IMR-90 (cell line): Measurements from ENCODE around the gene ITGAE. TPM values are rescaled to one million over a fixed set of nuclear protein-coding genes. Genes with fewer than 3 reads are reported as not detected.

Source experiments
- ATAC-seq: fragments of 200-7000 bp; cut with Tn5 transposase; 2 replicates; pipeline ENCODE4 v1.9.1; 2020; ENCODE audit warnings: low read depth, mild to moderate bottlenecking, moderate library complexity
- BruUV-seq: library from RNA; stranded (reverse); fragments of 400-500 nt; replicated peaks from 2 replicates; lab custom pipeline; 2021; lab: Mats Ljungman, UMichigan
- CTCF ChIA-PET: fragments of 300-600 bp; formaldehyde crosslinking; extraction: SDS; loops from one replicate; lab custom pipeline; 2021; ENCODE audit warnings: antibody characterized with exemption; lab: Yijun Ruan, JAX
- POLR2A ChIA-PET: fragments of 300-600 bp; sonication (Branson Sonifier 250); formaldehyde crosslinking; loops from one replicate; lab custom pipeline; 2022; ENCODE audit warnings: antibody characterized with exemption; ENCODE audit not compliant: unreplicated experiment; lab: Charles Lee
- DNase-seq: peaks from one replicate; pipeline ENCODE4 v3.0.0; 2013
- H2AFZ ChIP-seq: replicated peaks from 2 replicates; pipeline ENCODE3; 2013; ENCODE audit warnings: low read length, mild to moderate bottlenecking; ENCODE audit not compliant: poor library complexity
- H2AK5ac ChIP-seq: 2 replicates; pipeline ENCODE4 v1.6.1; 2013; ENCODE audit warnings: low read depth, low read length, inconsistent platforms
- H2AK9ac ChIP-seq: replicated peaks from 2 replicates; pipeline ENCODE3; 2013; ENCODE audit warnings: mild to moderate bottlenecking, low read depth, low read length, moderate library complexity; ENCODE audit not compliant: poor library complexity
- H2BK120ac ChIP-seq: 2 replicates; pipeline ENCODE4 v1.6.1; 2013; ENCODE audit warnings: low read depth, low read length, inconsistent platforms
- H2BK15ac ChIP-seq: 3 replicates; pipeline ENCODE4 v1.6.1; 2013; ENCODE audit warnings: low read depth, low read length, inconsistent platforms
- H2BK20ac ChIP-seq: 2 replicates; pipeline ENCODE4 v1.6.1; 2013; ENCODE audit warnings: low read depth, mild to moderate bottlenecking, inconsistent platforms, low read length, moderate library complexity
- H2BK5ac ChIP-seq: 2 replicates; pipeline ENCODE4 v1.6.1; 2013; ENCODE audit warnings: mild to moderate bottlenecking, low read depth, low read length, inconsistent platforms; ENCODE audit not compliant: poor library complexity, severe bottlenecking
- H3K14ac ChIP-seq: replicated peaks from 2 replicates; pipeline ENCODE4 v1.6.1; 2013; ENCODE audit warnings: low read depth, low read length, inconsistent platforms
- H3K18ac ChIP-seq: 2 replicates; pipeline ENCODE4 v1.6.1; 2013; ENCODE audit warnings: low read depth, low read length, control low read depth
- H3K23ac ChIP-seq: 2 replicates; pipeline ENCODE4 v1.6.1; 2013; ENCODE audit warnings: low read depth, low read length, inconsistent platforms
- H3K27ac ChIP-seq: 2 replicates; pipeline ENCODE4 v1.5.1; 2013; ENCODE audit warnings: mild to moderate bottlenecking, control low read depth, low read length; ENCODE audit not compliant: insufficient read depth
- H3K27me3 ChIP-seq: 2 replicates; pipeline ENCODE4 v1.6.1; 2013; ENCODE audit warnings: low read length; ENCODE audit not compliant: control insufficient read depth, insufficient read depth
- H3K36me3 ChIP-seq: 2 replicates; pipeline ENCODE4 v1.6.1; 2013; ENCODE audit warnings: low read length, mixed read lengths; ENCODE audit not compliant: control insufficient read depth, insufficient read depth
- H3K4ac ChIP-seq: 2 replicates; pipeline ENCODE4 v1.6.1; 2013; ENCODE audit warnings: low read depth, low read length, inconsistent platforms
- H3K4me1 ChIP-seq: 2 replicates; pipeline ENCODE4 v1.6.1; 2013; ENCODE audit warnings: low read length, mixed read lengths; ENCODE audit not compliant: control insufficient read depth, insufficient read depth
- H3K4me2 ChIP-seq: 2 replicates; pipeline ENCODE4 v1.6.1; 2013; ENCODE audit warnings: low read depth, mild to moderate bottlenecking, control low read depth, low read length, moderate library complexity
- H3K4me3 ChIP-seq: 2 replicates; pipeline ENCODE4 v1.5.1; 2013; ENCODE audit warnings: low read depth, mild to moderate bottlenecking, control low read depth, low read length, moderate library complexity; ENCODE audit not compliant: insufficient read depth
- H3K56ac ChIP-seq: 2 replicates; pipeline ENCODE4 v1.6.1; 2013; ENCODE audit warnings: low read length, inconsistent platforms; ENCODE audit not compliant: insufficient read depth; ENCODE audit errors: extremely low read depth
- H3K79me1 ChIP-seq, 2 experiments: 2 replicates each; pipeline ENCODE4 v1.6.1; 2013; ENCODE audit warnings: low read length in 2 of 2, inconsistent platforms in 1 of 2, low read depth in 1 of 2
- H3K9ac ChIP-seq: 2 replicates; pipeline ENCODE4 v1.6.1; 2013; ENCODE audit warnings: low read depth, low read length, control low read depth
- H3K9me1 ChIP-seq: 2 replicates; pipeline ENCODE4 v1.6.1; 2013; ENCODE audit warnings: low read length, inconsistent platforms; ENCODE audit not compliant: insufficient read depth
- H3K9me3 ChIP-seq: 2 replicates; pipeline ENCODE4 v1.6.1; 2013; ENCODE audit warnings: low read length; ENCODE audit not compliant: control insufficient read depth, insufficient read depth
- H4K20me1 ChIP-seq: 2 replicates; pipeline ENCODE4 v1.6.1; 2013; ENCODE audit warnings: low read length, inconsistent platforms; ENCODE audit not compliant: insufficient read depth
- H4K5ac ChIP-seq: 2 replicates; pipeline ENCODE4 v1.6.1; 2013; ENCODE audit warnings: mild to moderate bottlenecking, low read depth, low read length, control low read depth
- H4K8ac ChIP-seq, 2 experiments: 2 replicates each; pipeline ENCODE4 v1.6.1; 2013; ENCODE audit warnings: low read depth in 2 of 2, low read length in 2 of 2, control low read depth in 1 of 2, inconsistent platforms in 1 of 2
- H4K91ac ChIP-seq: 2 replicates; pipeline ENCODE4 v1.6.1; 2013; ENCODE audit warnings: low read depth, low read length, inconsistent platforms; ENCODE audit not compliant: insufficient read depth
- CTCF ChIP-seq: conservative IDR thresholded peaks from 2 replicates; pipeline ENCODE4 v1.5.1; 2012; ENCODE audit warnings: mild to moderate bottlenecking, low read depth, low read length, improper control_type of control experiment
- ELK1 ChIP-seq: fragments of 150-350 bp; IDR thresholded peaks from 2 replicates; pipeline ENCODE4 v1.6.1; 2016; ENCODE audit warnings: low read depth, mild to moderate bottlenecking, low read length, moderate library complexity, borderline replicate concordance
- FOS ChIP-seq: fragments of 150-350 bp; IDR thresholded peaks from 2 replicates; pipeline ENCODE4 v1.6.1; 2016; ENCODE audit warnings: low read depth, low read length
- RCOR1 ChIP-seq: IDR thresholded peaks from 2 replicates; pipeline ENCODE4 v1.6.1; 2012; ENCODE audit warnings: mild to moderate bottlenecking, low read length, improper control_type of control experiment; ENCODE audit not compliant: insufficient replicate concordance
- RFX5 ChIP-seq: IDR thresholded peaks from 2 replicates; pipeline ENCODE4 v1.8.0; 2012; ENCODE audit warnings: low read depth, mild to moderate bottlenecking, low read length, moderate library complexity
- SMC3 ChIP-seq: fragments of 150-350 bp; IDR thresholded peaks from 2 replicates; pipeline ENCODE4 v1.6.1; 2016; ENCODE audit warnings: low read depth, mild to moderate bottlenecking, antibody characterized with exemption, low read length, moderate library complexity
- USF2 ChIP-seq: fragments of 150-350 bp; IDR thresholded peaks from 2 replicates; pipeline ENCODE4 v1.6.1; 2017; ENCODE audit warnings: mild to moderate bottlenecking, antibody characterized with exemption, low read length, low read depth
- WGBS, 2 experiments: methylation state at CpG; one replicate each; pipeline versions ENCODE4 v1.1.5 to v1.1.7; 2013; ENCODE audit warnings: missing lambda C conversion rate in 2 of 2; ENCODE audit not compliant: insufficient read length in 1 of 2; ENCODE audit errors: extremely low coverage in 2 of 2; 5-methylcytosine and 5-hydroxymethylcytosine counted together
- dilution Hi-C: fragments of 300-500 bp; cut with HindIII; formaldehyde crosslinking; loops from one replicate; pipeline ENCODE4 v1.14.3; 2018; ENCODE audit warnings: low sequenced_read_pairs; ENCODE audit not compliant: unreplicated experiment
- in situ Hi-C: fragments of 300-500 bp; cut with MboI; formaldehyde crosslinking; loops from 3 replicates; pipeline ENCODE4 v1.14.3; 2019; ENCODE audit warnings: low sequenced_read_pairs, inconsistent platforms, mixed read lengths
- intact Hi-C: fragments of 100-400 bp; cut with micrococcal nuclease; formaldehyde crosslinking; loops from 2 replicates; pipeline ENCODE4 v1.10.0; 2022
- polyA plus RNA-seq, 3 experiments: library from polyadenylated mRNA; depleted of rRNA; stranded (reverse); fragments of >200 nt; gene quantifications; 2 replicates each; pipeline ENCODE4 v1.2.3, GENCODE V29; 2012; ENCODE audit warnings: low replicate concordance in 1 of 3
- total RNA-seq: library from RNA; depleted of rRNA; stranded (reverse); fragments of >200 nt; gene quantifications from 2 replicates; pipeline ENCODE4 v1.2.3, GENCODE V29; 2012

Gene ITGAE
- total and polyA plus RNA-seq, 2 of the 4 experiments (the other 2 are of a cell fraction): 54.1 to 60.8 TPM

- H2BK120ac ChIP-seq: no peak overlapping the region
- H3K79me1 ChIP-seq: peaks cover 3 to 5% of the 10 kb centered on the region in 2 experiments; a peak in 2 of 4 replicates
- no peak overlapping the region for H2AFZ ChIP-seq
- intact Hi-C loops (no loop called here), in situ Hi-C loops (loop anchor here (25.0 kb wide), 1 partner anchor 776 kb away; no protein-coding TSS in a partner anchor), dilution Hi-C loops (no loop called here)
- H4K8ac ChIP-seq: no peak overlapping the region
- ChIA-PET POLR2A (no interaction called here), CTCF (no interaction called here)
- no peak overlapping the region for H3K9ac ChIP-seq
- ATAC-seq: no peak
- H4K5ac ChIP-seq: no peak overlapping the region
- H2AK5ac ChIP-seq: no peak overlapping the region
- TF ChIP-seq RFX5: no peak
- TF ChIP-seq USF2: no peak
- no peak for TF ChIP-seq CTCF
- no peak for TF ChIP-seq RCOR1
- TF ChIP-seq ELK1: no peak
- no peak for TF ChIP-seq SMC3
- no peak for TF ChIP-seq FOS
- H3K23ac ChIP-seq: no peak overlapping the region
- no peak overlapping the region for H3K4me3 ChIP-seq
- no peak overlapping the region for H3K14ac ChIP-seq
- no peak overlapping the region for H3K56ac ChIP-seq
- H3K27me3 ChIP-seq: no peaks in the 10 kb centered on the region
- no peak overlapping the region for H2BK20ac ChIP-seq
- H3K4ac ChIP-seq: no peak overlapping the region
- H4K20me1 ChIP-seq: no peaks in the 10 kb centered on the region
- DNase-seq: no peak
- H4K91ac ChIP-seq: no peak overlapping the region
- no peak overlapping the region for H2BK5ac ChIP-seq
- no peak overlapping the region for H2BK15ac ChIP-seq
- no peak overlapping the region for H3K27ac ChIP-seq
- peaks cover 48% of the 10 kb centered on the region for H3K36me3 ChIP-seq
- no peak overlapping the region for H2AK9ac ChIP-seq
- H3K4me1 ChIP-seq: no peaks in the 10 kb centered on the region
- no peaks in the 10 kb centered on the region for H3K9me3 ChIP-seq
- no peak overlapping the region for H3K18ac ChIP-seq
- no peak overlapping the region for H3K4me2 ChIP-seq
- 91% methylated on average over 7 of the region's 15 CpGs; no CpG with 5 or more reads in 1 of the 2 experiments for WGBS, 2 experiments
- no peaks in the 10 kb centered on the region for H3K9me1 ChIP-seq
- no TSS peak for BruUV-seq
These were observed 12.2 kb upstream of the ITGAE start for GRCh38 chr17:3813171-3813570.
